Mucosa of descending colon (tissue), 3 donors: Measurements from ENCODE around the gene JADE3. TPM values are rescaled to one million over a fixed set of nuclear protein-coding genes. Genes with fewer than 3 reads are reported as not detected.
A peak's percentile ranks its signal among the peaks of the same experiment; 100 is the strongest.

Source experiments
- ATAC-seq: fragments of 200-7000 bp; cut with Tn5 transposase; one replicate; pipeline ENCODE4 v1.9.1; 2020; ENCODE audit warnings: mild to moderate bottlenecking, moderate library complexity
- DNase-seq, 3 donors: peaks; one replicate each; pipeline ENCODE4 v3.0.0-alpha.2; 2020
- H3K36me3 ChIP-seq: fragments of 200-600 bp; one replicate; pipeline ENCODE4 v1.8.0; 2021; ENCODE audit warnings: low read depth, mild to moderate bottlenecking
- H3K4me1 ChIP-seq: fragments of 200-600 bp; one replicate; pipeline ENCODE4 v1.8.0; 2021; ENCODE audit warnings: low read depth, mild to moderate bottlenecking
- H3K4me3 ChIP-seq: fragments of 200-600 bp; one replicate; pipeline ENCODE4 v1.8.0; 2021; ENCODE audit warnings: mild to moderate bottlenecking
- H3K9me3 ChIP-seq: fragments of 200-600 bp; one replicate; pipeline ENCODE4 v1.8.0; 2021; ENCODE audit warnings: mild to moderate bottlenecking
- intact Hi-C, 2 donors: fragments of 100-400 bp; cut with DNase I in 1 of 2; cut with micrococcal nuclease in 1 of 2; formaldehyde crosslinking; loops; one replicate each; pipeline versions ENCODE4 v1.11.0 to v1.11.1; 2022; cut with DNase I, micrococcal nuclease
- total RNA-seq, 3 donors: library from RNA; stranded (reverse); fragmentation: NEBNext Ultra II Directional in 2 of 3; extraction: Animal tissue kit (Norgen Biotek cat#: 25700) in 2 of 3; gene quantifications; one replicate each; pipeline versions ENCODE4 v1.2.1 to v1.2.4, GENCODE V29; 2021 to 2023
- TF ChIP-seq, protein P1 (sequence below): fragments of 200-600 bp; IDR thresholded peaks from one replicate; pipeline ENCODE4 v1.8.0; 2022; ENCODE audit warnings: antibody characterized with exemption, mild to moderate bottlenecking
- donor health status: DM: no; HTN: no; CAD: no; lungs with moderate emphysema.
- donor health status: DM: no; HTN: no; CAD: no.
- donor health status: DM: no; HTN: yes; CAD: no.

Gene JADE3
- total RNA-seq, 3 donors from 2014 or later = 4.7 to 8.0 (median 5.2) TPM

- Histone ChIP-seq H3K9me3 (no peaks in the 10 kb centered on the region), H3K4me1 (no peaks in the 10 kb centered on the region), H3K4me3 (no peak overlapping the region), H3K36me3 (no peaks in the 10 kb centered on the region)
- no peak for DNase-seq
- TF ChIP-seq, protein P1, sequence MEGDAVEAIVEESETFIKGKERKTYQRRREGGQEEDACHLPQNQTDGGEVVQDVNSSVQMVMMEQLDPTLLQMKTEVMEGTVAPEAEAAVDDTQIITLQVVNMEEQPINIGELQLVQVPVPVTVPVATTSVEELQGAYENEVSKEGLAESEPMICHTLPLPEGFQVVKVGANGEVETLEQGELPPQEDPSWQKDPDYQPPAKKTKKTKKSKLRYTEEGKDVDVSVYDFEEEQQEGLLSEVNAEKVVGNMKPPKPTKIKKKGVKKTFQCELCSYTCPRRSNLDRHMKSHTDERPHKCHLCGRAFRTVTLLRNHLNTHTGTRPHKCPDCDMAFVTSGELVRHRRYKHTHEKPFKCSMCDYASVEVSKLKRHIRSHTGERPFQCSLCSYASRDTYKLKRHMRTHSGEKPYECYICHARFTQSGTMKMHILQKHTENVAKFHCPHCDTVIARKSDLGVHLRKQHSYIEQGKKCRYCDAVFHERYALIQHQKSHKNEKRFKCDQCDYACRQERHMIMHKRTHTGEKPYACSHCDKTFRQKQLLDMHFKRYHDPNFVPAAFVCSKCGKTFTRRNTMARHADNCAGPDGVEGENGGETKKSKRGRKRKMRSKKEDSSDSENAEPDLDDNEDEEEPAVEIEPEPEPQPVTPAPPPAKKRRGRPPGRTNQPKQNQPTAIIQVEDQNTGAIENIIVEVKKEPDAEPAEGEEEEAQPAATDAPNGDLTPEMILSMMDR = no peak
- intact Hi-C loops = no loop called here
- no peak for ATAC-seq
Observed at GRCh38 chrX:47063179-47063578, 151.0 kb downstream of the JADE3 start.

DNA sequence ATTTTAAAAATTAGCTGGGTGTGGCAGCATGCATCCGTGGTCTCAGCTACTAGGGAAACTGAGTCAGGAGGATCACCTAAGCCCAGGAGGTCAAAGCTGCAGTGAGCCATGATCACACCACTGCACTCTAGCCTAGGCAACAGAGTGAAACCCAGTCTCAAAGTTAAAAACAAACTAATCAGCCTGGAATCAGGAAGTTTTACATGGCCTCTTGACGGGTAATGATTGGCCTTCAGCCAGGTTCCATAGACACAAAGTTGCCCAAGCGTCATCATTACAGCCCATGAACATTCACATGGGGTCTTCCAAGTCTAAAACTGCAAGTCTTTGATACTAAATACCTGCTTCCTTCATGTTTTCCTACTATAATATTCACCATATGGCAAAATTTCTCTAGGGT lies 156.0 kb downstream of the JADE3 start:
- no peaks in the 10 kb centered on the region for H3K9me3 ChIP-seq
- H3K4me3 ChIP-seq = no peak overlapping the region
- no peaks in the 10 kb centered on the region for H3K4me1 ChIP-seq
- DNase-seq = no peak
- no peak for ATAC-seq
- TF ChIP-seq, protein P1 = no peak
- no peaks in the 10 kb centered on the region for H3K36me3 ChIP-seq
- intact Hi-C loops = no loop called here

GRCh38 chrX:47068720-47069119 lies 156.5 kb downstream of the JADE3 start:
- H3K36me3 ChIP-seq = no peaks in the 10 kb centered on the region
- intact Hi-C loops = no loop called here
- TF ChIP-seq, protein P1 = no peak
- H3K4me1 ChIP-seq = no peaks in the 10 kb centered on the region
- no peak overlapping the region for H3K4me3 ChIP-seq
- ATAC-seq (no peak), DNase-seq (no peak)
- H3K9me3 ChIP-seq = no peaks in the 10 kb centered on the region

DNA sequence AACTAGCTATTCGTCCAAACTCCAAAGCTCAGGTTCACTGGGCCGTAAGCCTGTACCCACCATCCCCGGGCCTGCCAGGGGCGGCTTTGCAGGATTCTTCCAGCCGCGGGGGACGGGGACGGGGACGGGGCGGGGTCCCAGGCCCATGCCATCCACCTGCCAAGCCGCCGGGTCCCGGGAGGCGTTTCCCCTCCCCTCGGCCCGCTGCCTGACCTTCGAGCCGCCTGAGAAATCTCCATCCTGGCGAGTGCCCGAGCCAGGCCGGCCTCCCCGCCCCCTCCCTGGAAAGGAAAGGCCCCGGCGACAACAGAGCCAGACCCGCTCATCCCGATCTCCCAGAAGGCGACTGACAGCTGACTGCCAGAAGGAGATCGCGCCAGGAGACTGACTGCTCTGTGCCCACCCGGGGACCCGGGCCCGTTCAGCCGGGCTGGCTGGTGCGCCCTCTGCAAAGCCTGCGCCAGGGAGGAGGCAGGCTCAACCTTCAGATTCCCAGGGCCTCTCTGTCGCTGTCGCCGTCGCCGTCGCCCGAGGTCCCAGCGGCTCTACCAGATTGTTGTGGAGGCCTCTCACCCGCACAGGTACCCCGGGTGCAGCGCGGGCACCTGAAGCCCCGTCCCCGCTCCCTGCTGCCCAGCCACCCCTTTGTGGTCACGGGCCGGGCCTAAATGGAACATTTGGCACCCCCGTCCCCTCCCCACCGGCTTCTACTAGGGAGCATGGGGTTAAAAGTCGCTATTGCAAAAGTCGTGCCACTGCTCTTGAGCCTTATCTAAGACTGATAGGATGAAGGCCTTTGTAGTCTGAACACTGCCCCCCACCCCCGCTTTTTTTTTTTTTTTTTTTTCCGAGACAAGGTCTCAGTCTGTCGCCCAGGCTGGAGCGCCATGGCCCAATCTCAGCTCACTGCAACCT lies 166.2 kb downstream of the JADE3 start, which contains the start of gene RGN:
TSS of gene RGN (plus strand) at position 315 of the 915 bp plus-strand sequence. CDS start 2,702 bp downstream, outside the sequence.
- ATAC-seq = peak; percentile 27
- Histone ChIP-seq H3K9me3 (no peaks in the 10 kb centered on the region), H3K4me1 (no peaks in the 10 kb centered on the region), H3K4me3 (no peak within 1 kb of the TSS), H3K36me3 (no peaks in the 10 kb centered on the region)
- DNase-seq = peak in 1 of 3 donors; percentile 1
- intact Hi-C loops = no loop called here
- TF ChIP-seq, protein P1 = no peak

DNA sequence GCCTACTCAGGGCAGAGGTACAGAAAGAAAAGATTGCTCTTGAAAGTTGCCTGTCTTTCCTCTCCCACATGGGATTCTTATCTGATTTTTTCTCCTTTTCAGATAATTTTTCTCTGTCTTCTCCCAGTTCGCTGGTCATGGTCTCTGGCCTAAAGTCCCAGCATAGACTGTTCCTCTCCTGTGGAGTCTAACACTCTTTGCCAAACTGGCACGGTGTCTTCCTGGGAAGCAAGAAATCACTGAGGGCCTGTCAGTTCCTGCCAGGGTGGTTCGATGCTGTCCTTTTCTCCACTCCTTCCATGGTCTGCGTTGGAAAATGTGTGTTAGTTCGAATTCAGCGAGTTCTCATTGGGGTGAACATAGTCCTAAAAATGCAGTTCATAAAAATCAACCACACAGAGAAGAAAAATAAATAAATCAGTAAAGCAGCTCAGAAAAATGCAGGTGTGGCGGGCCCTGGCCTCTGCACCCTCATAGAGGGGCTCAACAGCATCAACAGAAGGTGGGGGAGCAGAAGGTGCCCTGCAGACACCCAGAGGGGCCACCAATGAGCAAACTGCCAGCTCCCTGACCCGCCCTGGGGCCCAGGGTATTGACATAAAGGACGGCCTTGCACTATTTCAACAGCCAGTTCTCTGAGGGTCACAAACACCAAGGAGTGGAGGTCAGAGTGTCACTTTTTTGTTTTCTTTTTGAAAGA lies 168.1 kb downstream of the JADE3 start:
- intact Hi-C loops = no loop called here
- ATAC-seq (no peak), DNase-seq (no peak)

More for the DNA sequence above, 168.1 kb downstream of the JADE3 start:
- TF ChIP-seq, protein P1 = no peak
- H3K36me3 ChIP-seq = no peaks in the 10 kb centered on the region
- no peaks in the 10 kb centered on the region for H3K9me3 ChIP-seq
- H3K4me3 ChIP-seq = no peak overlapping the region
- H3K4me1 ChIP-seq = no peaks in the 10 kb centered on the region
